HL-60 (cell line): ENCODE measurements around the gene MOCOS.
"Not testable (repeated sequence)": the region's sequence is repeated elsewhere in the genome, so short reads cannot be mapped to it uniquely, and the experiment has no call there.

Source experiments
- DNase-seq, 2 experiments: peaks; one replicate each; pipeline ENCODE4 v3.0.0-alpha.2; 2010 to 2020; ENCODE audit warnings: low read depth in 1 of 2, low spot score in 1 of 2
- H3K27ac ChIP-seq: fragments of 250-450 bp; sonication (Bioruptor Pico); replicated peaks from 2 replicates; pipeline ENCODE4 v1.5.1; 2020; ENCODE audit warnings: mild to moderate bottlenecking, moderate library complexity
- H3K27me3 ChIP-seq: fragments of 250-450 bp; sonication (Bioruptor Pico); 2 replicates; pipeline ENCODE4 v1.5.1; 2021; ENCODE audit warnings: mild to moderate bottlenecking, moderate library complexity; ENCODE audit not compliant: insufficient read depth, poor library complexity, severe bottlenecking
- H3K4me3 ChIP-seq: replicated peaks from 2 replicates; pipeline ENCODE4 v1.5.1; 2011; ENCODE audit warnings: mild to moderate bottlenecking, control low read depth, low read length; ENCODE audit not compliant: insufficient read depth
- CTCF ChIP-seq: IDR thresholded peaks from one replicate; pipeline ENCODE4 v1.5.1; 2011; ENCODE audit warnings: low read length, control low read depth, inconsistent platforms; ENCODE audit not compliant: insufficient read depth
- GABPA ChIP-seq: IDR thresholded peaks from 2 replicates; pipeline ENCODE4 v1.6.1; 2012; ENCODE audit warnings: low read depth
- POLR2AphosphoS5 ChIP-seq: IDR thresholded peaks from 2 replicates; pipeline ENCODE4 v1.6.1; 2012; ENCODE audit warnings: low read depth
- SPI1 ChIP-seq: IDR thresholded peaks from 2 replicates; pipeline ENCODE4 v1.6.1; 2012; ENCODE audit warnings: low read depth, mild to moderate bottlenecking, borderline replicate concordance
- TF ChIP-seq, protein P1 (sequence below): IDR thresholded peaks from 2 replicates; pipeline ENCODE4 v1.6.1; 2012; ENCODE audit warnings: low read depth; ENCODE audit not compliant: insufficient replicate concordance

The MOCOS gene

DNA sequence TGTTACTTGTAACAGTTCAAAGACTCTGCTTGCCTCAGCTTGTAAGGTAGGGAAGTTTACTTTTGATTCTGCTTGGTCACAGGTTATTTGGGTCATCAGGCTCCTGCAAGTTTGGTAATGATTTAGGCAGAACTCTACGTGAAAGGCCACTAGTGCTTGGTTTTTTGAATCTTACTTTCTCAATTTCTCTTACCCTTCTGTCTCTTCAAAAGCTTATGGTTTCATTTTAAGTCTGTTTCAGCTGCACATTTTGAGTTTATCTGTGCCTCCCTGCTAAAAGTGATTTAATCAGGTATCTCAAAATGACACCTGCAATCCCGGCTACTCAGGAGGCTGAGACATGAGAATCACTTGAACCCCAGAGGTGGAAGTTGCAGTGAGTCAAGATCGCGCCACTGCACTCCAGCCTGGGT is 26.3 kb upstream of the MOCOS start:
- no peaks in the 10 kb centered on the region for H3K27me3 ChIP-seq
- DNase-seq = no peak
- H3K4me3 ChIP-seq = no peak overlapping the region
- TF ChIP-seq POLR2AphosphoS5 = no peak
- TF ChIP-seq GABPA = no peak
- no peak for TF ChIP-seq CTCF
- TF ChIP-seq, protein P1, sequence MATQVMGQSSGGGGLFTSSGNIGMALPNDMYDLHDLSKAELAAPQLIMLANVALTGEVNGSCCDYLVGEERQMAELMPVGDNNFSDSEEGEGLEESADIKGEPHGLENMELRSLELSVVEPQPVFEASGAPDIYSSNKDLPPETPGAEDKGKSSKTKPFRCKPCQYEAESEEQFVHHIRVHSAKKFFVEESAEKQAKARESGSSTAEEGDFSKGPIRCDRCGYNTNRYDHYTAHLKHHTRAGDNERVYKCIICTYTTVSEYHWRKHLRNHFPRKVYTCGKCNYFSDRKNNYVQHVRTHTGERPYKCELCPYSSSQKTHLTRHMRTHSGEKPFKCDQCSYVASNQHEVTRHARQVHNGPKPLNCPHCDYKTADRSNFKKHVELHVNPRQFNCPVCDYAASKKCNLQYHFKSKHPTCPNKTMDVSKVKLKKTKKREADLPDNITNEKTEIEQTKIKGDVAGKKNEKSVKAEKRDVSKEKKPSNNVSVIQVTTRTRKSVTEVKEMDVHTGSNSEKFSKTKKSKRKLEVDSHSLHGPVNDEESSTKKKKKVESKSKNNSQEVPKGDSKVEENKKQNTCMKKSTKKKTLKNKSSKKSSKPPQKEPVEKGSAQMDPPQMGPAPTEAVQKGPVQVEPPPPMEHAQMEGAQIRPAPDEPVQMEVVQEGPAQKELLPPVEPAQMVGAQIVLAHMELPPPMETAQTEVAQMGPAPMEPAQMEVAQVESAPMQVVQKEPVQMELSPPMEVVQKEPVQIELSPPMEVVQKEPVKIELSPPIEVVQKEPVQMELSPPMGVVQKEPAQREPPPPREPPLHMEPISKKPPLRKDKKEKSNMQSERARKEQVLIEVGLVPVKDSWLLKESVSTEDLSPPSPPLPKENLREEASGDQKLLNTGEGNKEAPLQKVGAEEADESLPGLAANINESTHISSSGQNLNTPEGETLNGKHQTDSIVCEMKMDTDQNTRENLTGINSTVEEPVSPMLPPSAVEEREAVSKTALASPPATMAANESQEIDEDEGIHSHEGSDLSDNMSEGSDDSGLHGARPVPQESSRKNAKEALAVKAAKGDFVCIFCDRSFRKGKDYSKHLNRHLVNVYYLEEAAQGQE = no peak
- TF ChIP-seq SPI1 = no peak
- no peak overlapping the region for H3K27ac ChIP-seq

GRCh38 chr18:36162981-36163380 is 24.3 kb upstream of the MOCOS start:
- no peak for DNase-seq

DNA sequence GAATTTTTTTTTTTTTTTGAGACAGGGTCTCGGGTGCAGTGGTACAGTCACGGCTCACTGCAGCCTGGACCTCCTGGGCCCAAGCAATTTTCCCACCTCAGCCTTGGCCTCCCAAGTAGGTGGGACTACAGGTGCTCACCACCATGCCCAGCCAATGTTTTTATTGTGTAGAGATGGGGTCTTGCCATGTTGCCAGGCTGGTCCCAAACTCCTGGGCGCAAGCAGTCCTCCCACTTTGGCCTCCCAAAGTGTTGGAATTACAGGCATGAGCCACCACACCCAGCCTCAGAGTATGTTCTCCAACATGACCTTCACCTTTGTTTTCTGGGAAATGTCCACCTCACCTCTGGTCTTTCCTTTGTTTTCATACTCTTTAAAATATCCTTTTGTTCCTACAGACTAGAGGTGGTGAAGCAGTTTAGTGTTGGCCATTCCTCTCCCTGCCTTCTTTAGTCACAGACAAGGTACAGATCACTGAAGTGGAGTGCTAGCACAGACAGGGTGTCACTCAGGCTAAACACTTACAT is 19.5 kb upstream of the MOCOS start:
- no peaks in the 10 kb centered on the region for H3K27me3 ChIP-seq
- H3K27ac ChIP-seq = no peak overlapping the region
- no peak for TF ChIP-seq SPI1
- TF ChIP-seq GABPA = no peak
- TF ChIP-seq, protein P1 = no peak
- TF ChIP-seq POLR2AphosphoS5 = no peak
- TF ChIP-seq CTCF = no peak
- no peak overlapping the region for H3K4me3 ChIP-seq
- DNase-seq = no peak

More at GRCh38 chr18:36162981-36163380, 24.3 kb upstream of the MOCOS start:
- Histone ChIP-seq H3K4me3 (no peak overlapping the region), H3K27ac (no peak overlapping the region), H3K27me3 (no peaks in the 10 kb centered on the region)
- TF ChIP-seq CTCF (no peak), SPI1 (no peak), POLR2AphosphoS5 (no peak), GABPA (no peak)
- TF ChIP-seq, protein P1 = no peak

GRCh38 chr18:36168296-36168695 is 19.0 kb upstream of the MOCOS start:
- not testable (repeated sequence) for H3K27me3 ChIP-seq, H3K4me3 ChIP-seq, DNase-seq, H3K27ac ChIP-seq
